Measurements from ENCODE around the gene CAPN9.

CAPN9 gene

GRCh38 chr1:230823426-230823825 is 76.2 kb downstream of the CAPN9 start:
- H3K36me3 ChIP-seq, result no peaks in the 10 kb centered on the region
- peaks cover 7 to 8% of the 10 kb centered on the region in 2 experiments for H3K4me1 ChIP-seq (ENCODE audit: control insufficient read depth in 1 of 2, insufficient read depth in 1 of 2, low read depth in 1 of 2, low read length in 1 of 2)
- no peak for TF ChIP-seq CTCF (IDR thresholded peaks at IDR 0.05)
- H3K9me3 ChIP-seq, result no peaks in the 10 kb centered on the region
- no peaks in the 10 kb centered on the region for H3K27me3 ChIP-seq
- H3K27ac ChIP-seq, result no peak overlapping the region
- H3K4me3 ChIP-seq (ENCODE audit: low read depth in 1 of 2, low read length in 1 of 2), result no peak overlapping the region

GRCh38 chr1:230823931-230824381 is 76.8 kb downstream of the CAPN9 start:
- no peak overlapping the region for H3K27ac ChIP-seq
- H3K4me3 ChIP-seq (ENCODE audit: low read depth in 1 of 2, low read length in 1 of 2), result no peak overlapping the region
- no peak for TF ChIP-seq CTCF (IDR thresholded peaks at IDR 0.05)
- H3K4me1 ChIP-seq (ENCODE audit: control insufficient read depth in 1 of 2, insufficient read depth in 1 of 2, low read depth in 1 of 2, low read length in 1 of 2), result peaks cover 7 to 8% of the 10 kb centered on the region in 2 experiments
- no peaks in the 10 kb centered on the region for H3K9me3 ChIP-seq
- H3K36me3 ChIP-seq, result no peaks in the 10 kb centered on the region
- no peaks in the 10 kb centered on the region for H3K27me3 ChIP-seq

GRCh38 chr1:230824551-230824918 is 77.3 kb downstream of the CAPN9 start:
- TF ChIP-seq CTCF (IDR thresholded peaks at IDR 0.05), result no peak
- H3K36me3 ChIP-seq, result no peaks in the 10 kb centered on the region
- H3K27ac ChIP-seq, result no peak overlapping the region
- H3K4me1 ChIP-seq (ENCODE audit: control insufficient read depth in 1 of 2, insufficient read depth in 1 of 2, low read depth in 1 of 2, low read length in 1 of 2), result peaks cover 7 to 8% of the 10 kb centered on the region in 2 experiments
- no peaks in the 10 kb centered on the region for H3K27me3 ChIP-seq
- H3K4me3 ChIP-seq (ENCODE audit: low read depth in 1 of 2, low read length in 1 of 2), result no peak overlapping the region
- no peaks in the 10 kb centered on the region for H3K9me3 ChIP-seq

GRCh38 chr1:230824919-230825721 is 77.9 kb downstream of the CAPN9 start:
- Histone ChIP-seq H3K4me3 (ENCODE audit: low read depth in 1 of 2, low read length in 1 of 2) (no peak overlapping the region), H3K9me3 (no peaks in the 10 kb centered on the region), H3K27me3 (no peaks in the 10 kb centered on the region), H3K4me1 (ENCODE audit: control insufficient read depth in 1 of 2, insufficient read depth in 1 of 2, low read depth in 1 of 2, low read length in 1 of 2) (peaks cover 7 to 8% of the 10 kb centered on the region in 2 experiments), H3K27ac (no peak overlapping the region), H3K36me3 (no peaks in the 10 kb centered on the region)
- TF ChIP-seq CTCF (IDR thresholded peaks at IDR 0.05), result no peak

GRCh38 chr1:230825761-230826160 is 78.6 kb downstream of the CAPN9 start:
- Histone ChIP-seq H3K9me3 (no peaks in the 10 kb centered on the region), H3K4me1 (ENCODE audit: control insufficient read depth in 1 of 2, insufficient read depth in 1 of 2, low read depth in 1 of 2, low read length in 1 of 2) (peaks cover 7 to 8% of the 10 kb centered on the region in 2 experiments), H3K27me3 (no peaks in the 10 kb centered on the region), H3K36me3 (no peaks in the 10 kb centered on the region), H3K27ac (no peak overlapping the region), H3K4me3 (ENCODE audit: low read depth in 1 of 2, low read length in 1 of 2) (no peak overlapping the region)
- TF ChIP-seq CTCF (IDR thresholded peaks at IDR 0.05), result no peak

All from neutrophil (primary cell).